Activated CD4-positive, alpha-beta T cell treated with anti-CD3 and anti-CD28 coated beads, Interleukin-2, amount 50 U/mL, for 48 hours (primary cell): Measurements from ENCODE around the gene MICB.
A peak's percentile ranks its signal among the peaks of the same experiment; 100 is the strongest.
"Not testable (repeated sequence)": the region's sequence is repeated elsewhere in the genome, so short reads cannot be mapped to it uniquely, and the experiment has no call there.

Experiments
- DNase-seq, 2 experiments: peaks; one replicate each; pipeline ENCODE4 v3.0.0-alpha.2; 2020

The MICB gene

GRCh38 chr6:31474871-31475286, 23.1 kb upstream of the MICB start:
- peak in 1 of 2 experiments; percentile 56 for DNase-seq

GRCh38 chr6:31476515-31477139, 21.3 kb upstream of the MICB start:
- DNase-seq = no peak

GRCh38 chr6:31477521-31477920, 20.4 kb upstream of the MICB start:
- DNase-seq = no peak

- DNase-seq = no peak
Measured at GRCh38 chr6:31478186-31478950, 19.6 kb upstream of the MICB start.

GRCh38 chr6:31479151-31479932, 18.6 kb upstream of the MICB start:
- no peak for DNase-seq

GRCh38 chr6:31479933-31480535, 17.9 kb upstream of the MICB start:
- DNase-seq = no peak

GRCh38 chr6:31480574-31480973, 17.4 kb upstream of the MICB start:
- no peak for DNase-seq

- no peak for DNase-seq
Measured at GRCh38 chr6:31483392-31483791, 14.6 kb upstream of the MICB start.

- no peak for DNase-seq
Measured at GRCh38 chr6:31485055-31485454, 12.9 kb upstream of the MICB start.

- not testable (repeated sequence) for DNase-seq
Measured at GRCh38 chr6:31486065-31486837, 11.7 kb upstream of the MICB start.

- not testable (repeated sequence) for DNase-seq
Measured at GRCh38 chr6:31487674-31488073, 10.3 kb upstream of the MICB start.

GRCh38 chr6:31489086-31489485, 8.9 kb upstream of the MICB start:
- no peak for DNase-seq

GRCh38 chr6:31490115-31490873, 7.7 kb upstream of the MICB start:
- DNase-seq = no peak

- DNase-seq = not testable (repeated sequence)
Measured at GRCh38 chr6:31493550-31493874, 4.4 kb upstream of the MICB start.

GRCh38 chr6:31493875-31494694, 3.9 kb upstream of the MICB start:
- peak; percentile 89 to 90 for DNase-seq

- DNase-seq = no peak
Measured at GRCh38 chr6:31495580-31495979, 2.4 kb upstream of the MICB start.

GRCh38 chr6:31496826-31497225, 1.1 kb upstream of the MICB start:
- not testable (repeated sequence) for DNase-seq

GRCh38 chr6:31498748-31499147, 803 bp downstream of the MICB start:
- no peak for DNase-seq

GRCh38 chr6:31499648-31500047, 1.7 kb downstream of the MICB start:
- DNase-seq = not testable (repeated sequence)

GRCh38 chr6:31502586-31502985, 4.6 kb downstream of the MICB start:
- DNase-seq = no peak

GRCh38 chr6:31509036-31509435, 11.1 kb downstream of the MICB start:
- DNase-seq = not testable (repeated sequence)
